ENCODE measurements around the gene COL8A1. TPM values are rescaled to one million over a fixed set of nuclear protein-coding genes. Genes with fewer than 3 reads are reported as not detected.

Gene COL8A1
- total and polyA plus RNA-seq, 10 of the 15 experiments (the other 5 are each of a cell fraction or from before 2014, with no cell fraction given): 0.04 to 0.73 (median 0.10) TPM; not detected in 5

GRCh38 chr3:99751649-99752048, 113.3 kb downstream of the COL8A1 start (continued):
- TF ChIP-seq, protein P1, sequence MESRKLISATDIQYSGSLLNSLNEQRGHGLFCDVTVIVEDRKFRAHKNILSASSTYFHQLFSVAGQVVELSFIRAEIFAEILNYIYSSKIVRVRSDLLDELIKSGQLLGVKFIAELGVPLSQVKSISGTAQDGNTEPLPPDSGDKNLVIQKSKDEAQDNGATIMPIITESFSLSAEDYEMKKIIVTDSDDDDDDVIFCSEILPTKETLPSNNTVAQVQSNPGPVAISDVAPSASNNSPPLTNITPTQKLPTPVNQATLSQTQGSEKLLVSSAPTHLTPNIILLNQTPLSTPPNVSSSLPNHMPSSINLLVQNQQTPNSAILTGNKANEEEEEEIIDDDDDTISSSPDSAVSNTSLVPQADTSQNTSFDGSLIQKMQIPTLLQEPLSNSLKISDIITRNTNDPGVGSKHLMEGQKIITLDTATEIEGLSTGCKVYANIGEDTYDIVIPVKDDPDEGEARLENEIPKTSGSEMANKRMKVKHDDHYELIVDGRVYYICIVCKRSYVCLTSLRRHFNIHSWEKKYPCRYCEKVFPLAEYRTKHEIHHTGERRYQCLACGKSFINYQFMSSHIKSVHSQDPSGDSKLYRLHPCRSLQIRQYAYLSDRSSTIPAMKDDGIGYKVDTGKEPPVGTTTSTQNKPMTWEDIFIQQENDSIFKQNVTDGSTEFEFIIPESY (IDR thresholded peaks at IDR 0.05): no peak
- no peak for TF ChIP-seq NR2C2 (IDR thresholded peaks at IDR 0.05; ENCODE audit: borderline replicate concordance, control insufficient read depth, insufficient read length, low read depth)
- no peak for TF ChIP-seq MTA3 (IDR thresholded peaks at IDR 0.05; ENCODE audit: borderline replicate concordance, low read length)
- no peak for TF ChIP-seq BMI1 (IDR thresholded peaks at IDR 0.05; ENCODE audit: borderline replicate concordance)
- no peak for TF ChIP-seq YY1 (IDR thresholded peaks at IDR 0.05; ENCODE audit: low read depth, low read length)

DNA sequence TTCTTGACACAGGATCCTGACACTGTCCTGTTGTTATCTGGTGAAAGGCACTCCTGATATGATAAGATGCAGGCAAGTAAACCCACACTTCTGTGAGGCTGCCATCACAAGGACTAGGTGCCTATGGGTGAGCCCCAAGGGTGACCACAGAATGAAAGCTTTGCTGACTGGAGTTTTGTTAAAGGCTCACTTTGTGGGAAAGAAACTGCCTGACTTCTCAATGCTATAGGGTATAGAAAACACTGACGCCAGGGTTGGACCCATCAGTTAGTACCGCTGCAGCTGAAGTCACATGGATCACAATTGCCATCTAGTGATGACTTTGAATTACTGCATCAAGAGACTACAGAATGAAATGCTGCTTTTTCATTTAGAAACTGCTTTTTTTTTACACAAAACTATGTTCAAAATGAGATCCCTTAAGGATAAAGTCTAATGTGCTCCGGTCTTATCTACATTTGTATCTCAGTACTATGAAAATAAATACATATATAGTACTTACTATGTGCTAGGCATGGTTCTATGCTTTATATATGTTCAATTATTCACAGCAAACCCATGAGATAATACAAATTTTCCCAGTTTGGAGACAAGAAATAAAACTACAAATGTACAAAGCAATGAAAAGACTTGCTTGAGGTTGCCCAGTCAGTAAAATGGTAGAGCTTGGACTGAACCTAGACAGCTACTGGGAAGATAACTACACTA, 115.0 kb downstream of the COL8A1 start:
- ChIA-PET SMC1A (ENCODE audit: uncharacterized antibody, unreplicated experiment) (interaction anchor here (0.6 to 1.6 kb wide), 8 partner anchors 11 to 1715 kb away, joined by 3 to 5 read pairs (median 4); no protein-coding TSS in a partner anchor), CTCF (interaction anchor here (0.7 to 3.4 kb wide), 14 partner anchors 10 to 937 kb away, joined by 3 to 24 read pairs (median 4); no protein-coding TSS in a partner anchor), RAD21 (ENCODE audit: unreplicated experiment) (interaction anchor here (1.1 to 1.6 kb wide), 2 partner anchors 580 to 936 kb away, joined by 4 to 5 read pairs; no protein-coding TSS in a partner anchor), POLR2A (no interaction called here)
- intact Hi-C loops (cut with micrococcal nuclease; ENCODE audit: unreplicated experiment): loop anchor here (1.0 to 10.0 kb wide), 5 partner anchors 109 to 931 kb away; no protein-coding TSS in a partner anchor
- Histone ChIP-seq H3K9me3 (replicated peaks; ENCODE audit: control insufficient read depth, insufficient read depth, low read length) (no peaks in the 10 kb centered on the region), H2AFZ (ENCODE audit: control insufficient read depth, low read depth, low read length) (no peak overlapping the region), H3K36me3 (ENCODE audit: control insufficient read depth in 2 of 2, insufficient read depth in 2 of 2, low read length in 1 of 2) (no peaks in the 10 kb centered on the region), H3K4me1 (ENCODE audit: control insufficient read depth, insufficient read depth, low read length) (no peaks in the 10 kb centered on the region), H3K27me3 (replicated peaks in 1 of 2; ENCODE audit: control insufficient read depth in 2 of 2, insufficient read depth in 2 of 2, low read length in 1 of 2) (no peaks in the 10 kb centered on the region), H3K9ac (ENCODE audit: control insufficient read depth, insufficient read depth, low read length) (no peak overlapping the region), H3K4me2 (ENCODE audit: control insufficient read depth, insufficient read depth) (no peak overlapping the region), H3K4me3 (no peak overlapping the region), H4K20me1 (ENCODE audit: control insufficient read depth, insufficient read depth) (no peaks in the 10 kb centered on the region), H3K27ac (ENCODE audit: control insufficient read depth, insufficient read depth) (no peak overlapping the region), H3K79me2 (ENCODE audit: control insufficient read depth, insufficient read depth, low read length) (no peaks in the 10 kb centered on the region)
- no TSS peak for BruUV-seq (replicated peaks)
- in situ Hi-C loops (cut with MboI): loop anchor here (5.0 to 25.0 kb wide), 3 partner anchors 729 to 1141 kb away; no protein-coding TSS in a partner anchor
- ATAC-seq: peak; percentile 87
- peak; percentile 90 for FAIRE-seq
- peak; percentile 40 for DNase-seq (ENCODE audit: low read depth, low spot score)
- WGBS (ENCODE audit: insufficient coverage, insufficient replicate concordance, low lambda C conversion rate, missing lambda C conversion rate): 0% methylated on average over 3 of the region's 3 CpGs
- TF ChIP-seq CHD4 (IDR thresholded peaks at IDR 0.05) (no peak), ZBED1 (IDR thresholded peaks at IDR 0.05; ENCODE audit: borderline replicate concordance) (no peak), CBX5 (IDR thresholded peaks at IDR 0.05; ENCODE audit: low read depth) (no peak), RFX5 (IDR thresholded peaks at IDR 0.05; ENCODE audit: low read depth, low read length) (no peak), SP1 (IDR thresholded peaks at IDR 0.05; ENCODE audit: low read depth, low read length) (no peak), RAD21 (IDR thresholded peaks at IDR 0.05; ENCODE audit: insufficient read depth, low read depth, low read length) (peak; percentile 91), DPF2 (IDR thresholded peaks at IDR 0.05) (no peak), YBX1 (IDR thresholded peaks at IDR 0.05) (no peak), JUNB (IDR thresholded peaks at IDR 0.05) (peak; percentile 35; the same call in 1 of the 2 replicates), SMC3 (IDR thresholded peaks at IDR 0.05; ENCODE audit: borderline replicate concordance, low read length) (peak; percentile 79), RUNX3 (IDR thresholded peaks at IDR 0.05; ENCODE audit: low read length) (0 out of 2 replicates have a peak, but pooled peaks have one; percentile 13), MXI1 (IDR thresholded peaks at IDR 0.05; ENCODE audit: low read depth, low read length) (no peak)
- TF ChIP-seq, protein P1 (IDR thresholded peaks at IDR 0.05): no peak

Measured in GM12878 (cell line).